22Rv1 (cell line): ENCODE results near the gene LPCAT2.

Experiments
- ZFX ChIP-seq: fragments of 450-650 bp; IDR thresholded peaks from 2 replicates; pipeline ENCODE4 v1.6.1; 2017; ENCODE audit warnings: antibody characterized with exemption, borderline replicate concordance
- TF ChIP-seq, protein P1 (sequence below): fragments of 450-650 bp; IDR thresholded peaks from 2 replicates; pipeline ENCODE4 v1.5.1; 2017; ENCODE audit warnings: mild to moderate bottlenecking

DNA sequence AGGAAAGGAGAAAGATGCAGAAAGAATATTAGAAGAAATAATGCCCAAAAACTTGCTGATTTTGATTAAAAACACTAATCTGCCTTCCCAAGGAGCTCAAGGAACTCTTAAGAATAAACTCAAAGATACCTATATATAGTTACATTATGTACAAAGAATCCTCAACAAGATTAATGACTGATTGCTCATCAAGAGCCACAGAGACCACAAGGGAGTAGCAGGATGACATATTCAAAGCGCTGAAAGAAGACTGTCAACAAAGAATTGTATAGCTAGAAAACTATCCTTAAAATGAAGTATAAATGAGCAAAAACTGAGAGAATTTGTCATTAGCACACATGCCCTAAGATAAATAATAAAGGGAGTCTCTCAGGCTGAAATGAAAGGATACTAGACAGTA, 6.2 kb downstream of the LPCAT2 start:
- TF ChIP-seq, protein P1, sequence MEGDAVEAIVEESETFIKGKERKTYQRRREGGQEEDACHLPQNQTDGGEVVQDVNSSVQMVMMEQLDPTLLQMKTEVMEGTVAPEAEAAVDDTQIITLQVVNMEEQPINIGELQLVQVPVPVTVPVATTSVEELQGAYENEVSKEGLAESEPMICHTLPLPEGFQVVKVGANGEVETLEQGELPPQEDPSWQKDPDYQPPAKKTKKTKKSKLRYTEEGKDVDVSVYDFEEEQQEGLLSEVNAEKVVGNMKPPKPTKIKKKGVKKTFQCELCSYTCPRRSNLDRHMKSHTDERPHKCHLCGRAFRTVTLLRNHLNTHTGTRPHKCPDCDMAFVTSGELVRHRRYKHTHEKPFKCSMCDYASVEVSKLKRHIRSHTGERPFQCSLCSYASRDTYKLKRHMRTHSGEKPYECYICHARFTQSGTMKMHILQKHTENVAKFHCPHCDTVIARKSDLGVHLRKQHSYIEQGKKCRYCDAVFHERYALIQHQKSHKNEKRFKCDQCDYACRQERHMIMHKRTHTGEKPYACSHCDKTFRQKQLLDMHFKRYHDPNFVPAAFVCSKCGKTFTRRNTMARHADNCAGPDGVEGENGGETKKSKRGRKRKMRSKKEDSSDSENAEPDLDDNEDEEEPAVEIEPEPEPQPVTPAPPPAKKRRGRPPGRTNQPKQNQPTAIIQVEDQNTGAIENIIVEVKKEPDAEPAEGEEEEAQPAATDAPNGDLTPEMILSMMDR = no peak
- no peak for TF ChIP-seq ZFX
